IMR-90 (cell line): Measurements from ENCODE around the gene KBTBD4. TPM values are rescaled to one million over a fixed set of nuclear protein-coding genes. Genes with fewer than 3 reads are reported as not detected.

Experiments
- ATAC-seq: fragments of 200-7000 bp; cut with Tn5 transposase; 2 replicates; pipeline ENCODE4 v1.9.1; 2020; ENCODE audit warnings: low read depth, mild to moderate bottlenecking, moderate library complexity
- BruUV-seq: library from RNA; stranded (reverse); fragments of 400-500 nt; replicated peaks from 2 replicates; lab custom pipeline; 2021; lab: Mats Ljungman, UMichigan
- CTCF ChIA-PET: fragments of 300-600 bp; formaldehyde crosslinking; extraction: SDS; loops from one replicate; lab custom pipeline; 2021; ENCODE audit warnings: antibody characterized with exemption; lab: Yijun Ruan, JAX
- POLR2A ChIA-PET: fragments of 300-600 bp; sonication (Branson Sonifier 250); formaldehyde crosslinking; loops from one replicate; lab custom pipeline; 2022; ENCODE audit warnings: antibody characterized with exemption; ENCODE audit not compliant: unreplicated experiment; lab: Charles Lee
- DNase-seq: peaks from one replicate; pipeline ENCODE4 v3.0.0; 2013
- H2AFZ ChIP-seq: replicated peaks from 2 replicates; pipeline ENCODE3; 2013; ENCODE audit warnings: low read length, mild to moderate bottlenecking; ENCODE audit not compliant: poor library complexity
- H2AK5ac ChIP-seq: 2 replicates; pipeline ENCODE4 v1.6.1; 2013; ENCODE audit warnings: low read depth, low read length, inconsistent platforms
- H2AK9ac ChIP-seq: replicated peaks from 2 replicates; pipeline ENCODE3; 2013; ENCODE audit warnings: mild to moderate bottlenecking, low read depth, low read length, moderate library complexity; ENCODE audit not compliant: poor library complexity
- H2BK120ac ChIP-seq: 2 replicates; pipeline ENCODE4 v1.6.1; 2013; ENCODE audit warnings: low read depth, low read length, inconsistent platforms
- H2BK15ac ChIP-seq: 3 replicates; pipeline ENCODE4 v1.6.1; 2013; ENCODE audit warnings: low read depth, low read length, inconsistent platforms
- H2BK20ac ChIP-seq: 2 replicates; pipeline ENCODE4 v1.6.1; 2013; ENCODE audit warnings: low read depth, mild to moderate bottlenecking, inconsistent platforms, low read length, moderate library complexity
- H2BK5ac ChIP-seq: 2 replicates; pipeline ENCODE4 v1.6.1; 2013; ENCODE audit warnings: mild to moderate bottlenecking, low read depth, low read length, inconsistent platforms; ENCODE audit not compliant: poor library complexity, severe bottlenecking
- H3K14ac ChIP-seq: replicated peaks from 2 replicates; pipeline ENCODE4 v1.6.1; 2013; ENCODE audit warnings: low read depth, low read length, inconsistent platforms
- H3K18ac ChIP-seq: 2 replicates; pipeline ENCODE4 v1.6.1; 2013; ENCODE audit warnings: low read depth, low read length, control low read depth
- H3K23ac ChIP-seq: 2 replicates; pipeline ENCODE4 v1.6.1; 2013; ENCODE audit warnings: low read depth, low read length, inconsistent platforms
- H3K27ac ChIP-seq: 2 replicates; pipeline ENCODE4 v1.5.1; 2013; ENCODE audit warnings: mild to moderate bottlenecking, control low read depth, low read length; ENCODE audit not compliant: insufficient read depth
- H3K27me3 ChIP-seq: 2 replicates; pipeline ENCODE4 v1.6.1; 2013; ENCODE audit warnings: low read length; ENCODE audit not compliant: control insufficient read depth, insufficient read depth
- H3K36me3 ChIP-seq: 2 replicates; pipeline ENCODE4 v1.6.1; 2013; ENCODE audit warnings: low read length, mixed read lengths; ENCODE audit not compliant: control insufficient read depth, insufficient read depth
- H3K4ac ChIP-seq: 2 replicates; pipeline ENCODE4 v1.6.1; 2013; ENCODE audit warnings: low read depth, low read length, inconsistent platforms
- H3K4me1 ChIP-seq: 2 replicates; pipeline ENCODE4 v1.6.1; 2013; ENCODE audit warnings: low read length, mixed read lengths; ENCODE audit not compliant: control insufficient read depth, insufficient read depth
- H3K4me2 ChIP-seq: 2 replicates; pipeline ENCODE4 v1.6.1; 2013; ENCODE audit warnings: low read depth, mild to moderate bottlenecking, control low read depth, low read length, moderate library complexity
- H3K4me3 ChIP-seq: 2 replicates; pipeline ENCODE4 v1.5.1; 2013; ENCODE audit warnings: low read depth, mild to moderate bottlenecking, control low read depth, low read length, moderate library complexity; ENCODE audit not compliant: insufficient read depth
- H3K56ac ChIP-seq: 2 replicates; pipeline ENCODE4 v1.6.1; 2013; ENCODE audit warnings: low read length, inconsistent platforms; ENCODE audit not compliant: insufficient read depth; ENCODE audit errors: extremely low read depth
- H3K79me1 ChIP-seq, 2 experiments: 2 replicates each; pipeline ENCODE4 v1.6.1; 2013; ENCODE audit warnings: low read length in 2 of 2, inconsistent platforms in 1 of 2, low read depth in 1 of 2
- H3K9ac ChIP-seq: 2 replicates; pipeline ENCODE4 v1.6.1; 2013; ENCODE audit warnings: low read depth, low read length, control low read depth
- H3K9me1 ChIP-seq: 2 replicates; pipeline ENCODE4 v1.6.1; 2013; ENCODE audit warnings: low read length, inconsistent platforms; ENCODE audit not compliant: insufficient read depth
- H3K9me3 ChIP-seq: 2 replicates; pipeline ENCODE4 v1.6.1; 2013; ENCODE audit warnings: low read length; ENCODE audit not compliant: control insufficient read depth, insufficient read depth
- H4K20me1 ChIP-seq: 2 replicates; pipeline ENCODE4 v1.6.1; 2013; ENCODE audit warnings: low read length, inconsistent platforms; ENCODE audit not compliant: insufficient read depth
- H4K5ac ChIP-seq: 2 replicates; pipeline ENCODE4 v1.6.1; 2013; ENCODE audit warnings: mild to moderate bottlenecking, low read depth, low read length, control low read depth
- H4K8ac ChIP-seq, 2 experiments: 2 replicates each; pipeline ENCODE4 v1.6.1; 2013; ENCODE audit warnings: low read depth in 2 of 2, low read length in 2 of 2, control low read depth in 1 of 2, inconsistent platforms in 1 of 2
- H4K91ac ChIP-seq: 2 replicates; pipeline ENCODE4 v1.6.1; 2013; ENCODE audit warnings: low read depth, low read length, inconsistent platforms; ENCODE audit not compliant: insufficient read depth
- CEBPB ChIP-seq: IDR thresholded peaks from 2 replicates; pipeline ENCODE4 v1.6.1; 2012; ENCODE audit warnings: low read depth, low read length, improper control_type of control experiment
- CHD1 ChIP-seq: IDR thresholded peaks from 2 replicates; pipeline ENCODE4 v1.6.1; 2012; ENCODE audit warnings: low read depth, low read length, improper control_type of control experiment
- FOS ChIP-seq: fragments of 150-350 bp; IDR thresholded peaks from 2 replicates; pipeline ENCODE4 v1.6.1; 2016; ENCODE audit warnings: low read depth, low read length
- MAFK ChIP-seq: IDR thresholded peaks from 2 replicates; pipeline ENCODE4 v1.6.1; 2012; ENCODE audit warnings: low read depth, low read length, improper control_type of control experiment
- MAZ ChIP-seq: IDR thresholded peaks from 2 replicates; pipeline ENCODE4 v1.6.1; 2012; ENCODE audit warnings: low read depth, mild to moderate bottlenecking, low read length, improper control_type of control experiment, moderate library complexity, borderline replicate concordance
- MXI1 ChIP-seq: IDR thresholded peaks from 2 replicates; pipeline ENCODE4 v1.6.1; 2012; ENCODE audit warnings: low read depth, mild to moderate bottlenecking, low read length, moderate library complexity, borderline replicate concordance
- NFE2L2 ChIP-seq: fragments of 150-350 bp; IDR thresholded peaks from 2 replicates; pipeline ENCODE4 v1.6.1; 2016; ENCODE audit warnings: low read depth, mild to moderate bottlenecking, low read length
- POLR2A ChIP-seq: IDR thresholded peaks from 2 replicates; pipeline ENCODE4 v1.6.1; 2012; ENCODE audit warnings: mild to moderate bottlenecking, low read depth, low read length
- RAD21 ChIP-seq: IDR thresholded peaks from 2 replicates; pipeline ENCODE4 v1.6.1; 2012; ENCODE audit warnings: low read length, improper control_type of control experiment
- RCOR1 ChIP-seq: IDR thresholded peaks from 2 replicates; pipeline ENCODE4 v1.6.1; 2012; ENCODE audit warnings: mild to moderate bottlenecking, low read length, improper control_type of control experiment; ENCODE audit not compliant: insufficient replicate concordance
- RFX5 ChIP-seq: IDR thresholded peaks from 2 replicates; pipeline ENCODE4 v1.8.0; 2012; ENCODE audit warnings: low read depth, mild to moderate bottlenecking, low read length, moderate library complexity
- SMC3 ChIP-seq: fragments of 150-350 bp; IDR thresholded peaks from 2 replicates; pipeline ENCODE4 v1.6.1; 2016; ENCODE audit warnings: low read depth, mild to moderate bottlenecking, antibody characterized with exemption, low read length, moderate library complexity
- WGBS, 2 experiments: methylation state at CpG; one replicate each; pipeline versions ENCODE4 v1.1.5 to v1.1.7; 2013; ENCODE audit warnings: missing lambda C conversion rate in 2 of 2; ENCODE audit not compliant: insufficient read length in 1 of 2; ENCODE audit errors: extremely low coverage in 2 of 2; 5-methylcytosine and 5-hydroxymethylcytosine counted together
- dilution Hi-C: fragments of 300-500 bp; cut with HindIII; formaldehyde crosslinking; loops from one replicate; pipeline ENCODE4 v1.14.3; 2018; ENCODE audit warnings: low sequenced_read_pairs; ENCODE audit not compliant: unreplicated experiment
- in situ Hi-C: fragments of 300-500 bp; cut with MboI; formaldehyde crosslinking; loops from 3 replicates; pipeline ENCODE4 v1.14.3; 2019; ENCODE audit warnings: low sequenced_read_pairs, inconsistent platforms, mixed read lengths
- intact Hi-C: fragments of 100-400 bp; cut with micrococcal nuclease; formaldehyde crosslinking; loops from 2 replicates; pipeline ENCODE4 v1.10.0; 2022
- polyA plus RNA-seq, 3 experiments: library from polyadenylated mRNA; depleted of rRNA; stranded (reverse); fragments of >200 nt; gene quantifications; 2 replicates each; pipeline ENCODE4 v1.2.3, GENCODE V29; 2012; ENCODE audit warnings: low replicate concordance in 1 of 3
- total RNA-seq: library from RNA; depleted of rRNA; stranded (reverse); fragments of >200 nt; gene quantifications from 2 replicates; pipeline ENCODE4 v1.2.3, GENCODE V29; 2012
- TF ChIP-seq, protein P1 (sequence below): fragments of 150-350 bp; IDR thresholded peaks from 2 replicates; pipeline ENCODE4 v1.6.1; 2016; ENCODE audit warnings: low read depth, mild to moderate bottlenecking, low read length, moderate library complexity, borderline replicate concordance
- TF ChIP-seq, protein P2 (sequence below): fragments of 150-350 bp; IDR thresholded peaks from 2 replicates; pipeline ENCODE4 v1.6.1; 2017; ENCODE audit warnings: mild to moderate bottlenecking, antibody characterized with exemption, low read length, low read depth
- TF ChIP-seq, protein P3 (sequence below): conservative IDR thresholded peaks from 2 replicates; pipeline ENCODE4 v1.5.1; 2012; ENCODE audit warnings: mild to moderate bottlenecking, low read depth, low read length, improper control_type of control experiment

Gene KBTBD4
- total and polyA plus RNA-seq, 2 of the 4 experiments (the other 2 are of a cell fraction), result 14.9 to 41.6 TPM

DNA sequence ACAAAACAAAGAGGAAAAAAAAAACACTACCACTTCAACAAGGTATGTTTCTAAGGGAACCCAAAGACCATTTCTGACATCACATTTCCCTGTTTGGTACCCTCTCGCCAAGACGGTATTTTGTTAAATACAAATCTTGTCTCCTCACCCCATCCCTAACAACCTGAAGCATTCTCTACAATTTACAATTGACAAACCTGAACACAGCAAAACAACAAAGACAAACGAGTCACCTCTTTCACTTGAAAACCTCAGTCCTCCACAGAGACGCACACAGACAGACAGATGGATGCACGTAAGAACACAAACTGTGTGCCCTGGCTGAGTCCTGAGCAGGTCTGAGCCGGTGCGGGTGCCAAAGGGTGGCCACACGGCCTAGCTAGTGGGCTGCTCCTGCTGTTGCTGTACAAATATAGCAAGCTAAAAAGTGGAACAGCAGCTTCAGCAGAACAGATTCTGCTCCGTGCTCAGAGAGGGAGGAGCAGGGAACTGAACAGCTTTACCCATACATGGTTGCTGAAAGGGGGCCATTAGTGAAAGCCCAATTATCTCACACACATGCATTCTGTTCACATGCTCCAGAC is 54.4 kb downstream of the KBTBD4 start:
- Histone ChIP-seq H3K4ac (peak overlapping the region; percentile 44), H3K36me3 (no peaks in the 10 kb centered on the region; the same call in 1 of the 2 replicates), H3K23ac (peak overlapping the region; percentile 77), H4K8ac (peak overlapping the region in 1 of 2 experiments; percentile 22; a peak in 1 of 4 replicates), H2BK5ac (peak overlapping the region; percentile 81), H4K91ac (peak overlapping the region; percentile 21; the same call in 1 of the 2 replicates), H3K18ac (peak overlapping the region; percentile 53), H3K4me1 (peaks cover 12% of the 10 kb centered on the region), H2AFZ (no peak overlapping the region), H3K4me2 (peak overlapping the region; percentile 35), H4K5ac (no peak overlapping the region), H3K9ac (peak overlapping the region; percentile 47; the same call in 1 of the 2 replicates), H2BK120ac (peak overlapping the region; percentile 23; the same call in 1 of the 2 replicates), H4K20me1 (peaks cover 84% of the 10 kb centered on the region), H2AK9ac (no peak overlapping the region), H2BK20ac (no peak overlapping the region), H3K4me3 (no peak overlapping the region), H3K14ac (peak overlapping the region; percentile 74), H2AK5ac (peak overlapping the region; percentile 80; the same call in 1 of the 2 replicates), H3K79me1 (peaks cover 4 to 63% of the 10 kb centered on the region in 2 experiments; a peak in 3 of 4 replicates), H3K9me1 (peaks cover 4% of the 10 kb centered on the region; the same call in 1 of the 2 replicates), H3K9me3 (no peaks in the 10 kb centered on the region), H3K27ac (peak overlapping the region; percentile 68), H2BK15ac (no peak overlapping the region), H3K27me3 (no peaks in the 10 kb centered on the region), H3K56ac (no peak overlapping the region)
- in situ Hi-C loops (no loop called here), intact Hi-C loops (no loop called here), dilution Hi-C loops (no loop called here)
- ATAC-seq (0 out of 2 replicates have a peak, but pooled peaks have one; percentile 9), DNase-seq (no peak)
- ChIA-PET POLR2A (no interaction called here), CTCF (interaction anchor here (0.7 to 2.1 kb wide), 2 partner anchors 9 to 14 kb away, joined by 3 to 6 read pairs; no protein-coding TSS in a partner anchor)
- no TSS peak for BruUV-seq
- 44% methylated on average over 4 of the region's 9 CpGs; no CpG with 5 or more reads in 1 of the 2 experiments for WGBS, 2 experiments
- TF ChIP-seq, protein P1, sequence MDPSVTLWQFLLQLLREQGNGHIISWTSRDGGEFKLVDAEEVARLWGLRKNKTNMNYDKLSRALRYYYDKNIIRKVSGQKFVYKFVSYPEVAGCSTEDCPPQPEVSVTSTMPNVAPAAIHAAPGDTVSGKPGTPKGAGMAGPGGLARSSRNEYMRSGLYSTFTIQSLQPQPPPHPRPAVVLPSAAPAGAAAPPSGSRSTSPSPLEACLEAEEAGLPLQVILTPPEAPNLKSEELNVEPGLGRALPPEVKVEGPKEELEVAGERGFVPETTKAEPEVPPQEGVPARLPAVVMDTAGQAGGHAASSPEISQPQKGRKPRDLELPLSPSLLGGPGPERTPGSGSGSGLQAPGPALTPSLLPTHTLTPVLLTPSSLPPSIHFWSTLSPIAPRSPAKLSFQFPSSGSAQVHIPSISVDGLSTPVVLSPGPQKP, result no peak
- no peak for TF ChIP-seq MXI1
- no peak for TF ChIP-seq SMC3
- TF ChIP-seq, protein P2, sequence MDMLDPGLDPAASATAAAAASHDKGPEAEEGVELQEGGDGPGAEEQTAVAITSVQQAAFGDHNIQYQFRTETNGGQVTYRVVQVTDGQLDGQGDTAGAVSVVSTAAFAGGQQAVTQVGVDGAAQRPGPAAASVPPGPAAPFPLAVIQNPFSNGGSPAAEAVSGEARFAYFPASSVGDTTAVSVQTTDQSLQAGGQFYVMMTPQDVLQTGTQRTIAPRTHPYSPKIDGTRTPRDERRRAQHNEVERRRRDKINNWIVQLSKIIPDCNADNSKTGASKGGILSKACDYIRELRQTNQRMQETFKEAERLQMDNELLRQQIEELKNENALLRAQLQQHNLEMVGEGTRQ, result no peak
- no peak for TF ChIP-seq CHD1
- TF ChIP-seq RAD21, result no peak
- TF ChIP-seq RFX5, result no peak
- TF ChIP-seq, protein P3, sequence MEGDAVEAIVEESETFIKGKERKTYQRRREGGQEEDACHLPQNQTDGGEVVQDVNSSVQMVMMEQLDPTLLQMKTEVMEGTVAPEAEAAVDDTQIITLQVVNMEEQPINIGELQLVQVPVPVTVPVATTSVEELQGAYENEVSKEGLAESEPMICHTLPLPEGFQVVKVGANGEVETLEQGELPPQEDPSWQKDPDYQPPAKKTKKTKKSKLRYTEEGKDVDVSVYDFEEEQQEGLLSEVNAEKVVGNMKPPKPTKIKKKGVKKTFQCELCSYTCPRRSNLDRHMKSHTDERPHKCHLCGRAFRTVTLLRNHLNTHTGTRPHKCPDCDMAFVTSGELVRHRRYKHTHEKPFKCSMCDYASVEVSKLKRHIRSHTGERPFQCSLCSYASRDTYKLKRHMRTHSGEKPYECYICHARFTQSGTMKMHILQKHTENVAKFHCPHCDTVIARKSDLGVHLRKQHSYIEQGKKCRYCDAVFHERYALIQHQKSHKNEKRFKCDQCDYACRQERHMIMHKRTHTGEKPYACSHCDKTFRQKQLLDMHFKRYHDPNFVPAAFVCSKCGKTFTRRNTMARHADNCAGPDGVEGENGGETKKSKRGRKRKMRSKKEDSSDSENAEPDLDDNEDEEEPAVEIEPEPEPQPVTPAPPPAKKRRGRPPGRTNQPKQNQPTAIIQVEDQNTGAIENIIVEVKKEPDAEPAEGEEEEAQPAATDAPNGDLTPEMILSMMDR, result no peak
- TF ChIP-seq MAFK, result no peak
- no peak for TF ChIP-seq CEBPB
- TF ChIP-seq MAZ, result no peak
- TF ChIP-seq POLR2A, result no peak
- no peak for TF ChIP-seq RCOR1
- no peak for TF ChIP-seq NFE2L2
- no peak for TF ChIP-seq FOS
